Measurements from ENCODE around the gene PTN. TPM values are rescaled to one million over a fixed set of nuclear protein-coding genes. Genes with fewer than 3 reads are reported as not detected.
A peak's percentile ranks its signal among the peaks of the same experiment; 100 is the strongest.
"Not testable (repeated sequence)": the region's sequence is repeated elsewhere in the genome, so short reads cannot be mapped to it uniquely, and the experiment has no call there.

PTN gene
- total and polyA plus RNA-seq, 2 donors (not counting 1 experiment from before 2014, with no cell fraction given): 30.2 to 115 TPM

- no peak overlapping the region for H2AFZ ChIP-seq (ENCODE audit: low read length)
- H4K20me1 ChIP-seq (ENCODE audit: control insufficient read depth, extremely low read depth, insufficient read depth, low read length): no peaks in the 10 kb centered on the region
- no peak for TF ChIP-seq EZH2 (IDR thresholded peaks at IDR 0.05; ENCODE audit: low read length, missing control alignments)
- TF ChIP-seq, protein P1, sequence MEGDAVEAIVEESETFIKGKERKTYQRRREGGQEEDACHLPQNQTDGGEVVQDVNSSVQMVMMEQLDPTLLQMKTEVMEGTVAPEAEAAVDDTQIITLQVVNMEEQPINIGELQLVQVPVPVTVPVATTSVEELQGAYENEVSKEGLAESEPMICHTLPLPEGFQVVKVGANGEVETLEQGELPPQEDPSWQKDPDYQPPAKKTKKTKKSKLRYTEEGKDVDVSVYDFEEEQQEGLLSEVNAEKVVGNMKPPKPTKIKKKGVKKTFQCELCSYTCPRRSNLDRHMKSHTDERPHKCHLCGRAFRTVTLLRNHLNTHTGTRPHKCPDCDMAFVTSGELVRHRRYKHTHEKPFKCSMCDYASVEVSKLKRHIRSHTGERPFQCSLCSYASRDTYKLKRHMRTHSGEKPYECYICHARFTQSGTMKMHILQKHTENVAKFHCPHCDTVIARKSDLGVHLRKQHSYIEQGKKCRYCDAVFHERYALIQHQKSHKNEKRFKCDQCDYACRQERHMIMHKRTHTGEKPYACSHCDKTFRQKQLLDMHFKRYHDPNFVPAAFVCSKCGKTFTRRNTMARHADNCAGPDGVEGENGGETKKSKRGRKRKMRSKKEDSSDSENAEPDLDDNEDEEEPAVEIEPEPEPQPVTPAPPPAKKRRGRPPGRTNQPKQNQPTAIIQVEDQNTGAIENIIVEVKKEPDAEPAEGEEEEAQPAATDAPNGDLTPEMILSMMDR (conservative IDR thresholded peaks at IDR 0.05 in 1 of 2, IDR thresholded peaks at IDR 0.05 in 1 of 2; ENCODE audit: low read depth in 1 of 2, low read length in 2 of 2): no peak
- no peak overlapping the region for H3K27ac ChIP-seq (ENCODE audit: insufficient read depth, low read length)
- H3K79me2 ChIP-seq (ENCODE audit: control insufficient read depth, insufficient read depth, low read length): no peaks in the 10 kb centered on the region
- peak in 1 of 2 donors; percentile 27 for DNase-seq (ENCODE audit: low read depth in 2 of 2)
- no peak overlapping the region for H3K4me3 ChIP-seq (replicated peaks in 1 of 4; ENCODE audit: control extremely low read depth in 1 of 4, insufficient read depth in 1 of 4, low read depth in 3 of 4, low read length in 4 of 4)
- no peak overlapping the region for H3K4me2 ChIP-seq (ENCODE audit: extremely low read depth, insufficient read depth, low read length)
- no peaks in the 10 kb centered on the region for H3K36me3 ChIP-seq (ENCODE audit: control insufficient read depth, insufficient read depth, low read length)
- H3K4me1 ChIP-seq (ENCODE audit: control insufficient read depth, extremely low read depth, insufficient read depth, low read length): no peaks in the 10 kb centered on the region
- no peaks in the 10 kb centered on the region for H3K9me3 ChIP-seq (ENCODE audit: control insufficient read depth, insufficient read depth, low read depth, low read length)
- no peak overlapping the region for H3K9ac ChIP-seq (ENCODE audit: insufficient read depth, low read length)
- H3K27me3 ChIP-seq (ENCODE audit: control insufficient read depth, insufficient read depth, low read length): no peaks in the 10 kb centered on the region
Observed at GRCh38 chr7:137266764-137267163, 76.8 kb downstream of the PTN start.

- not testable (repeated sequence) for H3K4me3 ChIP-seq (replicated peaks in 1 of 4; ENCODE audit: control extremely low read depth in 1 of 4, insufficient read depth in 1 of 4, low read depth in 3 of 4, low read length in 4 of 4); H3K27ac ChIP-seq (ENCODE audit: insufficient read depth, low read length); H3K36me3 ChIP-seq (ENCODE audit: control insufficient read depth, insufficient read depth, low read length); H3K4me2 ChIP-seq (ENCODE audit: extremely low read depth, insufficient read depth, low read length); DNase-seq (ENCODE audit: low read depth in 2 of 2); H3K9me3 ChIP-seq (ENCODE audit: control insufficient read depth, insufficient read depth, low read depth, low read length); H3K9ac ChIP-seq (ENCODE audit: insufficient read depth, low read length); H3K4me1 ChIP-seq (ENCODE audit: control insufficient read depth, extremely low read depth, insufficient read depth, low read length); H3K79me2 ChIP-seq (ENCODE audit: control insufficient read depth, insufficient read depth, low read length); H4K20me1 ChIP-seq (ENCODE audit: control insufficient read depth, extremely low read depth, insufficient read depth, low read length); H3K27me3 ChIP-seq (ENCODE audit: control insufficient read depth, insufficient read depth, low read length); H2AFZ ChIP-seq (ENCODE audit: low read length)
Observed at GRCh38 chr7:137265480-137265879, 78.1 kb downstream of the PTN start.

- H4K20me1 ChIP-seq (ENCODE audit: control insufficient read depth, extremely low read depth, insufficient read depth, low read length): no peaks in the 10 kb centered on the region
- H3K9me3 ChIP-seq (ENCODE audit: control insufficient read depth, insufficient read depth, low read depth, low read length): no peaks in the 10 kb centered on the region
- no peaks in the 10 kb centered on the region for H3K4me1 ChIP-seq (ENCODE audit: control insufficient read depth, extremely low read depth, insufficient read depth, low read length)
- H3K27me3 ChIP-seq (ENCODE audit: control insufficient read depth, insufficient read depth, low read length): no peaks in the 10 kb centered on the region
- H3K4me3 ChIP-seq (replicated peaks in 1 of 4; ENCODE audit: control extremely low read depth in 1 of 4, insufficient read depth in 1 of 4, low read depth in 3 of 4, low read length in 4 of 4): no peak overlapping the region
- no peaks in the 10 kb centered on the region for H3K79me2 ChIP-seq (ENCODE audit: control insufficient read depth, insufficient read depth, low read length)
- no peak for DNase-seq (ENCODE audit: low read depth in 2 of 2)
- TF ChIP-seq EZH2 (IDR thresholded peaks at IDR 0.05; ENCODE audit: low read length, missing control alignments): no peak
- TF ChIP-seq, protein P1 (conservative IDR thresholded peaks at IDR 0.05 in 1 of 2, IDR thresholded peaks at IDR 0.05 in 1 of 2; ENCODE audit: low read depth in 1 of 2, low read length in 2 of 2): no peak
- no peak overlapping the region for H3K27ac ChIP-seq (ENCODE audit: insufficient read depth, low read length)
- no peak overlapping the region for H2AFZ ChIP-seq (ENCODE audit: low read length)
- H3K36me3 ChIP-seq (ENCODE audit: control insufficient read depth, insufficient read depth, low read length): no peaks in the 10 kb centered on the region
- no peak overlapping the region for H3K9ac ChIP-seq (ENCODE audit: insufficient read depth, low read length)
- no peak overlapping the region for H3K4me2 ChIP-seq (ENCODE audit: extremely low read depth, insufficient read depth, low read length)
Observed at GRCh38 chr7:137262599-137262998, 80.9 kb downstream of the PTN start.
